HG03159 (cell line): ENCODE measurements around the gene DYNC1H1.
"Not testable (repeated sequence)": the region's sequence is repeated elsewhere in the genome, so short reads cannot be mapped to it uniquely, and the experiment has no call there.

Source experiments
- ATAC-seq: cut with Tn5 transposase; IDR thresholded peaks from one replicate; pipeline ENCODE4 v1.9.1; 2021; ENCODE audit warnings: mild to moderate bottlenecking, moderate library complexity; ENCODE audit not compliant: unreplicated experiment

Gene DYNC1H1

DNA sequence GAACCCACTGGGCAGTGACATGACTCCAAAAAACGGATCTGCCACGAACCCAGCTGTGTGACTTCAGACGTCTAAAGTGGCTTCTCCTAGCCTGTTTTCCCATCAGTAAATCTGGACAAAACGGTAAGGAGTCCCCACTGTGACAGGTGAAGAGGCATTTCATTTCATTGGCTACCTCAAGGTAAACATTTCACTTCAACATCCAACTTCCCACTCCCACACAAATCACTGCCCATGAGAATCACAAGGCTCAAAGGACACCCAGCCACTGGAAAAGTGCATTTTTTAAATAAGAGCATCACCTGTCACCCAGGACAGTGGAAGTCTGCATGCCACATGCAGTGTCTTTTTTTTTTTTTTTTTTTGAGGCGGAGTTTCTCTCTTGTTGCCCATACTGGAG, 94.6 kb downstream of the DYNC1H1 start:
- ATAC-seq, result no peak

DNA sequence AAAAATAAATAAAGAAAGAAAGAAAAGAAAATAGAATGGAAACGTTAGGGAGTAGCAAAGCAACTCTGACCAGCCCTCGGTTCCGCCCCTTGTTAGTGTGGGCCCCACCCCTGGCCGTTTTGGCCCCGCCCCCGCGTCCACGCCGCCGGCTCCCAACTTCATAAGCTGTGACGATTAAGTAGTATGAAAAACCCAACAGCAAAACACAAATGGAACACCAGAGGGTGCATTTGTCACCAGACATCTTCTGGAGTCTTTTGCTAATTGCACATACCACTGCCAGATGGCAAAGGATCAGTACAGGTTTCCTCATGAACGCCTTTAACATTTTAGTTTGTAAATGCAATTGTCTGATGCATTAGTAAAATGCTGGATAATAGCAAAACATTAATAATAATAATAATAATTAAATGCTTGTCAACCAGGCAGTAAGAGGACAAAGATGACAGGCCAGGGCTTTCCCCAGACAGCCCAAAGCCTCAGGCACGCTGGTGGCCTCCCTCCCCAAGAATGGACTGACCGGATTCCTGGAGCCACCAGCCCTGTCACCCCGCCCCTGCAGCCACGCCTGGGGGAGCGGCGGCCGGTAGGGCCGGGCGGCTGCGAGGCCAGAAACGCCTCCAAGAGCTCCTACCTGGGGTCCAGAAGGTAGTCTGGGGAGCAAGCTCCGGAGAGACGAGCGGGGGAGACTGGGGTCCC, 98.9 kb downstream of the DYNC1H1 start:
- peak; percentile 38 for ATAC-seq

DNA sequence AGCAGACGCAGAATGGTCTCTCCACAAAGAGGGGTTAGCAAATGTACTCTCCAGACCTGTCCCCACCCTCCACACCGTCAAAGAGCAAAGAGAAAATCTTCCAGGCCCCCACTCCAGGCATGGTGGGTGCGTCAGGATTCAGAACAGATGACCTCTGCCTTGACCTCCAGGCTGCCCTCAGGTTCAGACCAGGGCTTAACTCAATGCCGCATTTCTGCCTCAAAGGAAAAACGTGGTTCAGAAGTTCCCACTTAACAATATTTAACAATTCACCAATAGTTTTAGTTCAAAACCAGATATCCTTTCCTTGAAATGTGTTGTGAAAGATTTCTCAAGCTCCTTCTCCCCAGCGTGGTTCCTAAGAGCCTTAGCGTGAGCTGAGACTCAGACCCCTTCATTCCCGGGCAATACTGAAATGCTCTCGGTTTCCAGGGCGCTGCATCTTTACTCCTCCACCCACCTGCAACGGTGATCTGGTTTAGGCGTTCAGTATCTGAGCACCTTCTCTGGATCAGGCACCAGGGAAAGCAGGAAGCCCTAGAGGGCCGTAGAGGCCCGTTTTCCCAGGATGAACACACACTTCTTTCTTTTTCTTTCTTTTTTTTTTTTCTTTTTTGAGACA, 99.5 kb downstream of the DYNC1H1 start:
- ATAC-seq, result no peak

DNA sequence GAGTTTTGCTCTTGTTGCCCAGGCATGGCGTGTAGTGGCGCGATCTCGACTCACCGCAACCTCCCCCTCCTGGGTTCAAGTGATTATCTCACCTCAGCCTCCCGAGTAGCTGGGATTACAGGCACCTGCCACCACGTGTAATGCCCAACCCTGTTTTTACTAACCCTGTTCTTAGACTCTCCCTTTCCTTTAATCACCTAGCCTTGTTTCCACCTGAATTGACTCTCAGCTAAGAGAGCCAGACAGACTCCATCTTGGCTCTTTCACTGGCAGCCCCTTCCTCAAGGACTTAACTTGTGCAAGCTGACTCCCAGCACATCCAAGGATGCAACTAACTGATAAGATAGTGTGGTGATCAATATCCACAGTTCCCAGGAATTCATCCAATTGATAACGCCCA, 100.2 kb downstream of the DYNC1H1 start:
- not testable (repeated sequence) for ATAC-seq

DNA sequence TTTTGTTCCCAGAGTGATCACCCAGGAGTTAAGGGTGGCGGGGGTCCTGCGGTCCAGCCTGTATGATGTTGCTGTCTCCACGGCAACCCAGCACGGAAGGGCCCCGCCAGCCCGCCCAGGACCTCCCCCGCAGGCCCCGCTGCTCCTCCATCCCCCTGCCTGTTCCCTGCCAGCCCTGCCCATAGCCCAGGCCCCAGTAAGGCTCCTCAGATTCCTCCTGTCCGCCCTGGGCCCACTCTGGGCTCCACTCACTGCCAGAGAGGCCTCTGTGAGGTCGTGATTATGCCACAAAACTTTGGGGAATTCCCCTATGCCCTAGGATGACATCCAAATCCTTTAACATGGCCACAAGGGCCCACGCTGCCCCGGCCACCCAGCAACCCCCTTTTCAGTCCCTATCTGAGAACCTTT, 101.7 kb downstream of the DYNC1H1 start:
- no peak for ATAC-seq

DNA sequence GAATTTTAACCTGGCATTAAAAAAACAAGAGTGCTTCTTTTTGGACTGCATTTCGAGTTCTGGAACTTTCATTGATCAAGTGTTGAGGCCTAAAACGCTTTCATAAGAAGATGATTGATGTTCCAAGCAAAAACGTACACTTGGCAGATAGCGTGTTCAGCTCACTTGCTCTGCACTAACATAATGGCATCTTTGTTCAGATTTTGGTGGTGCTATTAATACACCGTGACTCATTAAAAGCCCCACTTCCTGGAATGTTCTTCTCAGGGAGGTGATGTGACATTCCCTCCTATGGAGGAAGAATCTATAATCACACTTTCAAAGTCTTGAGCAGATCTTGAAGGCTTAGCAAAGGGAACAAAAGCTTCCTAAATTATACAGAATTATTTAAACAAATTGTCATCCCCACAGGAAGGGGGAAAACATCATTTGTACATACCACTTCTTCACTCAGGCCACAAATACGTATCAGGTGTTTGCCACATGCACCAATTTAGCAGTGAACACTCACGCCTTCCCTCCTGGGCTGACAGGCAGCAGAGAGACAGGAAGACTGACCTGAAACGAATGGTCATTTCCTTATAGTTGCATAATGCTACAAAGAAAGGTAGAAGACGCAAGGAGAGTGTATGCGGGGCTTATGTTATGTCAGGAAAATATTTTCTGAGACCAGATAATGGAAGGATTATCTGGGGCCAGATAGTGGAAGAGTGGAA, 107.1 kb downstream of the DYNC1H1 start:
- ATAC-seq, result no peak

DNA sequence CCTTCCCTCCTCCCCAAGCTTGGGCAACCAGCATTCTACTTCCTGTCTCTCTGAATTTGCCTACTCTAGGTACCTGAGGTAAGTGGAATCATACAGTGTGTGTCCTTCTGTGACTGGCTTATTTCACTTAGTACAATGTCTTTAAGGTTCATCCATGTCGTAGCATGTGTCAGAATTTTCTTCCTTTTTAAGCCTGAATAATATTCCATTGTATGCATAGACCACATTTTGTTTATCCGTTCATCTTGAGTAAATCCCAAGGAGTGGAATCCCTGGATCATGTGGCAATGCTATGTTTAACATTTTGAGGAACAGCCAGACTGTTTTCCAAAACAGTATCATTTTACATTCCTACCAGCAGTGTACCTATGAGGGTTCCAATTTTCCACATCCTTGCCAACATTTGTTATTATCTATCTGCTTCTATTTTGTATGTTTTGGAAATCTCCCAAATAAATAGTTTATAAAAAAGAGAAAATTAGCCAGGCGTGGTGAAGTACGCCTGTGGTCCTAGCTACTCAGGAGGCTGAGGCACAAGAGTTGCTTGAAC, 110.1 kb downstream of the DYNC1H1 start:
- no peak for ATAC-seq

DNA sequence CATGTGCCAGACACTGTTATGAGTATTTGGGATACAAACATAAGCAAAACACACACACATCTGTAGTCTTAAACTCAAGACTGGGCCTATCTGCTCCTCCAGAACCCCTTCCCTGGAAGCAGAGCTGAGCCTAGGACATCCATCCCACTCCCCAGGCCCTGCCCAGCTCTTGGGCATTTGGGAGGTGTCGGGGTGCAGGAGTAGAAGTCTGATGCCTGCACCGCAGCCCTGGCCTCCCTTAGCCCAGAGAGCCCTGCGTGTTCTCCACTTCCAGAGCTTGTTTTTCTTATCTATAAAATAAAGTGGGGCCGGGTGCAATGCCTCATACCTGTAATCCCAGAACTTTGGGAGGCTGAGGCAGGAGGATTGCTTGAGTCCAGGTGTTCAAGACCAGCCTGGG, 110.8 kb downstream of the DYNC1H1 start:
- ATAC-seq, result no peak

DNA sequence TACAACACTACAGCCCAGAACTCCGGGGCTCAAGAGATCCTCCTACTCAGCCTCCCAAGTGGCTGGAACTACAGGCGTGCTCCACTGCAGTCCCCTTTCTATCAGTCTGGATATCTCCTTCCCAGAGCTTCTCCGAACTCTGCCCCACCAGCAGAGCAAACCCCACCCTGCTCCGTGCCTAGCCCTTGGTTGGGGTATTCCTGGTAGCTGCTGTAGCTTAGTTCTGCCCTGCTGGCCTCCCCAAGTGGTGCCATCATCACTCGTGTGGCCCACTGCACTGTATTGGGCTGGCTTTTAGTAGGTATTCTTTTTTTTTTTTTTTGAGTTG, 113.0 kb downstream of the DYNC1H1 start:
- ATAC-seq, result no peak

DNA sequence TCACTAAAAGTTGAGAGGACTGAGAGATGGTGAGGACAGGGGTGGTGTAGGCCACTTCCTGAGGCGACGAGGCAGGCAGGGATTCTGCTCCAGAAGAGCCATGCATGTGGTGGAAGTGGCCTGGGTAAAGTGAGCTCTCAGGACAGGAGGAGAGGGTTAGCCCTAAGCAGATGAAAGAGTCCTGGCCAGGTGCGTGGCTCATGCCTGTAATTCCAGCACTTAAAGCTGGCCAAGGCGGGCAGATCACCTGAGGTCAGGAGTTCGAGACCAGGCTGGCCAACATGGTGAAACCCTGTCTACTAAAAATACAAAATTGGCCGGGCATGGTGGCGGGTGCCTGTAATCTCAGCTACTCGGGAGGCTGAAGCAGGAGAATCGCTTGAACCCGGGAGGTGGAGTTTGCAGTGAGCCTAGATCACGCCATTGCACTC, 114.0 kb downstream of the DYNC1H1 start:
- not testable (repeated sequence) for ATAC-seq

DNA sequence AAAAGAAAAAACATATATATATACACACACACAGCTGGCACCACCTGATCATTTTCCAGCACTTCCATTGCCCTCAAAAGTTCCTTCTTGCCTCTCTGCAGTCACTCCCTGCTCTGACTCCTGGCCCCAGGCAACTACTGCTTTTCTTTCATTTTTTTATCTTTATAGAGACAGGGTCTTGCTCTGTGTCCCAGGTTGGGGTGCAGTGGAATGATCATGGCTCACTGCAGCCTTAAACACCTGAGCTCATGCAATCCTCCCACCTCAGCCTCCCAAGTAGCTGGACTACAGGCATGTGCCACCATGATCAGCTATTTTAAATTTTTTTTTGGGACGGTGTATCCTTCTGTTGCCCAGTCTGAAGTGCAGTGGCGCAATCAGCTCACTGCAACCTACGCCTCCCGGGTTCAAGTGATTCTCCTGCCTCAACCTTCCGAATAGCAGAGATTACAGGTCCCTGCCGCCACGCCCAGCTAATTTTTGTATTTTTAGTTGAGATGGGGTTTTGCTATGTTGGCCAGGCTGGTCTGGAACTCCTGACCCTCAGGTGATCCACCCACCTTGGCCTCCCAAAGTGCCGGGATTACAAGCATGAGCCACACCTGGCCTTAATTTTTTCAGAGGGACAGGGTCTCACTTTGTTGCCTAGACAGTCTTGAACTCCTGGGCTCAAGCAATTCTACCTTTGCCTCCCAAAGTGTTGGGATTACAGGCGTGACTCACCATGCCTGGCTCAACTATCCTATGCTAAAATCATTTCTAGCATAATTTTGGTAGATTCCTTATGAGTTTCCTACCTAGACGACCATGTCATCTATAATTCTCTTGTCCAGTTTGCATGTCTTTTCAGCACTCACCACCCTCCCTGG, 114.7 kb downstream of the DYNC1H1 start:
- no peak for ATAC-seq

DNA sequence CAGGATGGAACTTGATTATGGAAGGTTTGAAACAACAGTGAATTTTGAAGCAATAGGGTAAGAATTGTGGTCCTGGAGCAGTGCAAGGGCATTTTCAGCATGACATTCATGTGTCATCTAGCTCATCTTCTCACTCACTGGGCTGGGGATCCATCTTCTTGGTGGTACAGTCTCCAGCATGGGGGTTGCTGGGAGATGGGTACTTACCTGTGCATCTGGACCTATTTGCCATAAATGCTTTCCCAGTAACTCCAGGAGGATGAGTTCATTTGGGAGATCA, 115.3 kb downstream of the DYNC1H1 start:
- ATAC-seq, result no peak

DNA sequence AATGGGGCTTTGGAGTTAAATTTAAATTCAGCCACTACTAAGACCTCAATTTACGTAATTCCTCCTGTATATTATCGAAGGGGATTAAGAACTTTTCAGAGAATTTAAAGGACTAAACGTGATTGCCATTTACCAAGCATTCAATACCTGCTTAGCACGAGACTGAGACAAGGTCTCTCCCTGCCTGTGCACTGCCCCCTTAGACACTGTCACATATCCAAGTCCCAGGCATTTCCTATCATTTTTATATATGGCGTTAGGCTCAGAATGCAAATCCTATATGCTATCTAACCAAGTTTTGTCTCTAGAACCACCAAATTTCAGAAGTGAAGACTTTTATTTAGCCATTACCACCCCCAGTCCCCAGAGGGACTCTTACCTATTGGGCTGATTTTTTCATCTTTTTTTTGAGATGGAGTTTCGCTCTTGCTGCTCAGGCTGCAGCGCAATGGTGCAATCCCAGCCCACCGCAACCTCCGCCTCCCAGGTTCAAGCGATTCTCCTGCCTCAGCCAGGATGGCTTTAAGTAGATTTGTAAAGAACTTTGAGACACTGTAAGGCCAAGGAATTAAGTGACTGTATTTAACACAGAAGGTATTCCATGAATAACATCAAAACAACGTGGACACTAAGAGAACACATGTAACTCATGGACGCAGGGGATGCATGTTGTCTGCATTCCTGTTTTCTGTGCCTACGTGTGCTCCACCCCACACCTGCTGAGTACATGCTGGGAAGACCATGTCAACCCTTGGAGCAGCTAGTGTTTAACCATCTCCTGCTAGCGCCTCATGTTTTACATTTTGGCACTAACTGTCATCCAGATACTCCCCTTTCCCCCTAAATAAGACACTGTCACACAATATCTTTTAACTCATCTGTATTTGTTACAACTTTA, 116.1 kb downstream of the DYNC1H1 start:
- no peak for ATAC-seq

DNA sequence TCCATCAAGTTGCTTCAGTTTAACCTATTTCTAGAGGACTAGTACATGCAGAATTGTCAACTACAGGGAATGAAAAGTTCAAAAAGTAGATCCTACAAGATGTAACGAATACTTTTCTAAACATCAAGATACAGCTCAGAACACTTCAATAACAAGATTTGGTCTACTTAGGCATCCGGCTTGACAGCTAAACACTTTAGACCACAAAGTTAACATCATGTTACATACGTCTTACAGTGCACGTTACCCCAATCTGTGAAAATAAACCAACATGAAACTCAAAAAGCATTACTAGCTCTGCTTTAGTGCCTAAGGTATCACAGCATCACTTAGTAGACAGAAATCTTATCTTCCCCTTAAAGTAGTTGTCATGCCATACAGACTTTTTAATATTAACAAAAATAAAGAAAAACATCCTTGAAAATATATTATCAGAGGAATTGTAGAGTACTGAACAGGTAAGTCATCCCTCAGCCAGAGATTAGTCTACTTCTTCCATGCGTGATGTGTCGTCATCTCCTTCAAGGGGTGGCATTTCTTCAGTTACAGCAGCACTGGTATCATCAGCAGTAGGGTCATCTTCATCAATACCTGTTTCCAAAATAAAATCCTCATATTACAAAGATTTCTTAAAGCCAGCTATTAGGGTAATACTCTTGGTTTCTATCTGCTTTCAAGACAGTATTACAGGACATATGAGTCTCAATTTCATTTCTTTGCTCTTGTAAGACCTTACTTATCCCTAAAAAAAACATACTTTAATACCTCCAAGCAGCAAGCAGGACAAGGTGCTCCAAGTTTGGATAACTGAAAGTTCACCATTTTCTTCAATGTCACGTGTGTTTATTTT, 117.1 kb downstream of the DYNC1H1 start:
- ATAC-seq, result no peak

DNA sequence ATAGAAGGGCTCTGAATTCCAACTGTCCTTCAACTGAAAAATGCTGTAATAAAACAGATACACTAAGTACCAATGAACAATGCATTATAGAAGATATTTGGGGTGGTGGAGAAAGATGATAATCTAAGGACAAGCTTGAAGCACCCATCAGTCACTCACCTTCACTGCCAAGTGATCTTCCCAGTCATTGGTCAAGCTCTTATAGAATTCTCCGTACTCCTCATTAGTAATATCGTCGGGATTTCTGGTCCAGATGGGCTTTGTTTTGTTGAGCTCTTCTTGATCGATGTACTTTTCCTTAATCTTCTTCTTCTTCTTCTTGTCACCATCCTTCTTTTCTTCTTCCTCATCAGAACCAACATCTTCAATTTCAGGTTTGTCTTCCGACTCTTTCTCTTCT, 120.1 kb downstream of the DYNC1H1 start:
- ATAC-seq, result not testable (repeated sequence)

DNA sequence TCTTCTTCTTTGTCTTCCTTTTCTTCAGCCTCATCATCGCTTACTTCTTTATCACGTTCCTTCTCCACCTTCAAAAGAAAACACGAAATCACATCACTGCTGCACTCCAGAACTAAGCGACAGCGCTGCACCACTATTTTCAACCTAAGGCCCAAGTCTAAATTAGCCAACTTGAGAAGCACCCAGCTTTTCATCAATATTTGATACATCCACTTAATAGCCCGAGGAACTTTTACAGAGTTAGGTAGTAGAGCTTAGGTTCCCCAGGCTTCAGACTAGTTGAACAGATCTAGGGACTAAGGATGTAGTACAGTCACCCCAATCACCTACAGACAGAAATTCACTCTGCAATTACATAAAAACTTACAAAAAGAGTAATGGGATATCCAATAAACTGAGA, 120.6 kb downstream of the DYNC1H1 start:
- ATAC-seq, result no peak

DNA sequence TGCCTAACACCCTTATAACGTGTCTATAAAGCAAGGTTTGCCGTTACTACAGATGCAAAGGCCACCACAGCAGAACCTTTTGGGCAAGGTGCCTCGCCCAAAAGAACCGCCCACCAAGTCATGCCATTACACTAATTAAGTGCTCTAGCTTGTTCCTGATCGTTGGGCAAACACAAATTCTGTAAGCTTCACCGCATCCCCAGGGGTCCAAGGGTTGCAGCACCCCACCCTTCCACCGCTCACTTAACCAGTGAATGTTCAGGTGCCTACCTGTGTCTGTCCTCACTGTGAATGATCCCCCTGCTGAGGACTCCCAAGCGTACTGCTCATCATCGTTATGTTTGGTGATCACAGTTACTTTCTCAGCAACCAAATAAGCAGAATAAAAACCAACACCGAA, 121.1 kb downstream of the DYNC1H1 start:
- ATAC-seq, result no peak

DNA sequence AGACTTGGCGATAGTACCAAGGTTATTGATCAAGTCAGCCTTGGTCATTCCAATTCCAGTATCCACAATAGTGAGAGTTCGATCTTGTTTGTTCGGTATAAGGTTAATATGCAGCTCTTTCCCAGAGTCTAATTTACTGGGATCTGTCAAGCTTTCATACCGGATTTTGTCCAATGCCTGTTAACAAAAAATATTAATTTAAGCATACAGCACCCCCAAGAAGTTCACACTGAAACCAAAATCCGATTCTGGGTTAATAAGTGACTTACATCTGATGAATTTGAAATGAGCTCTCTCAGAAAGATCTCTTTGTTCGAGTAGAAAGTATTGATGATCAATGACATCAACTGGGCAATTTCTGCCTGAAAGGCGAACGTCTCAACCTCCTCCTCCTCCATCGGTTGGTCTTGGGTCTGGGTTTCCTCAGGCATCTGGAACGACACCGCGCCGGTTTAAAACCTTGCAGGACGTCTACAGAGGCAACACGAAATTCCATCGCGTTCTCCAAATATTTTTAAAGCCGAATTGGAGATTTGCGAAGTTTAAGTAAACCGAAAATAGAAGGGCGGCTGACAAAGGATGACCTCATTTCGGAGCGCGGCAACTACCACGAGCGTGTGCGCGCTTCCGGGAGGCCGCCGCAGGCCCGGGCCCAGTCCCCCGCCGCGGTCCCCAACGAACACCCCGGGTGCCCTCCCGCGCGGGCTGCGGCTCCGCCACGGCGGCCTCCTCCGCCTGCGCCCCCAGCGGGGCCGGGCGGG, 121.8 kb downstream of the DYNC1H1 start:
- peak; percentile 42 for ATAC-seq

DNA sequence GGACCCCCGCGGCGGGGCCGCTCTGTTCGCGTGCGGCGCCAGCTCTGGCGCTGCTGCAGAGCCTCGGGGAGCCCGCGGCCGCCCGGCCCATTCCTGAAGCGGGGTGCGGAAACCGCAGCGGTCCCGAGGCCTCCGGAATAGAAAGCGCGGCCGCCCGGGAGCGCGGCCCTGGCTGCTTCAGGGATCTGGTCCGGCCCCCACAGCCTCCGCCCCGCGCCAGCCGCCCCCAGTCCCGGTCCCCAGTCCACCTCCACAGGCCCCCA, 122.3 kb downstream of the DYNC1H1 start:
- no peak for ATAC-seq
